Heart right ventricle (tissue), 16 donors: Measurements from ENCODE around the gene TNS3. TPM values are rescaled to one million over a fixed set of nuclear protein-coding genes. Genes with fewer than 3 reads are reported as not detected.

Source experiments
- ATAC-seq, 8 donors: fragments of 200-7000 bp; cut with Tn5 transposase; one replicate each; pipeline ENCODE4 v1.9.1; 2020; ENCODE audit warnings: mild to moderate bottlenecking in 8 of 8, moderate library complexity in 8 of 8, moderate number of reproducible peaks in 1 of 8
- DNase-seq, 2 donors: peaks; one replicate each; pipeline ENCODE4 v3.0.0-alpha.2; 2020
- H3K27ac ChIP-seq, 10 donors: fragments of 200-600 bp; sonication (generic) in 2 of 10; one replicate each; pipeline versions ENCODE4 v1.5.0 to v1.8.0; 2020 to 2022; ENCODE audit warnings: mild to moderate bottlenecking in 3 of 10
- H3K27me3 ChIP-seq, 7 donors: fragments of 200-600 bp; one replicate each; pipeline ENCODE4 v1.8.0; 2021 to 2022; ENCODE audit warnings: mild to moderate bottlenecking in 2 of 7
- H3K36me3 ChIP-seq, 9 donors: fragments of 200-600 bp; sonication (generic) in 1 of 9; one replicate each; pipeline versions ENCODE4 v1.5.0 to v1.8.0; 2020 to 2022; ENCODE audit warnings: mild to moderate bottlenecking in 2 of 9
- H3K4me1 ChIP-seq, 9 donors: fragments of 200-600 bp; sonication (generic) in 1 of 9; one replicate each; pipeline versions ENCODE4 v1.5.0 to v1.8.0; 2020 to 2022; ENCODE audit warnings: mild to moderate bottlenecking in 4 of 9
- H3K4me3 ChIP-seq, 10 donors: fragments of 200-600 bp; sonication (generic) in 2 of 10; one replicate each; pipeline versions ENCODE4 v1.5.0 to v1.8.0; 2020 to 2022; ENCODE audit warnings: mild to moderate bottlenecking in 7 of 10, moderate library complexity in 2 of 10
- H3K9me3 ChIP-seq, 11 donors: fragments of 200-600 bp in 10 of 11; sonication (generic) in 2 of 11; one replicate each; pipeline versions ENCODE4 v1.5.0 to v1.8.0; 2013 to 2022; ENCODE audit warnings: mild to moderate bottlenecking in 2 of 11, control low read depth in 1 of 11, moderate library complexity in 1 of 11
- CTCF ChIP-seq, 9 donors: fragments of 200-600 bp; sonication (generic) in 2 of 9; IDR thresholded peaks; one replicate each; pipeline versions ENCODE4 v1.5.0 to v1.8.0; 2021 to 2022; ENCODE audit warnings: antibody characterized with exemption in 9 of 9, mild to moderate bottlenecking in 5 of 9, moderate library complexity in 1 of 9
- WGBS, 2 donors: extraction: QIAGEN DNeasy Blood & Tissue Kit; methylation state at CpG; one replicate each; pipeline ENCODE4 v1.1.7; 2013; ENCODE audit warnings: inconsistent platforms in 1 of 2; 5-methylcytosine and 5-hydroxymethylcytosine counted together
- intact Hi-C, 10 donors: fragments of 100-400 bp; cut with DNase I; formaldehyde crosslinking; loops; one replicate each; pipeline versions ENCODE4 v1.11.1 to v1.14.2; 2022
- polyA plus RNA-seq, 2 donors: library from polyadenylated mRNA; stranded (reverse); fragments of 200-250 nt; gene quantifications; one replicate each; pipeline ENCODE4 v1.2.3, GENCODE V29; 2013
- total RNA-seq, 10 donors: library from RNA; stranded (reverse); fragmentation: NEBNext Ultra II Directional in 3 of 10; extraction: Animal tissue kit (Norgen Biotek cat#: 25700) in 3 of 10; gene quantifications; one replicate each; pipeline versions ENCODE4 v1.2.1 to v1.2.4, GENCODE V29; 2021 to 2023
- donor health status: Arrhythmogenic right ventricular cardiomyopathy.
- donor health status: ischemic (EF 13 %, LVEDD 7.1; RV severe dilation, severe dysfunction).
- donor health status: healthy with polysubstance abuse.
- donor health status: DM: no; HTN: yes; CAD: no.
- donor health status: DM: no; HTN: no; CAD: no.
- donor health status: ischemic (EF 25% LVEDD 6.9; RV normal size, moderate dysfunction).
- donor health status: ischemic (EF 25% LVEDD 5.7; RV mildly dilated, moderate dysfunction).
- donor health status: healthy.
- donor health status: DM: yes; HTN: yes; CAD: no.
- donor health status: Ischemic cardiomyopathy.
- donor health status: ischemic (EF 35%, LVEDD 5.7; RV mildly dilated, moderate dysfunction).
- donor health status: nonischemic (EF 11% LVEDD 7.7; RV severe dilation, severe dysfunction).
- donor health status: DM: yes; HTN: yes; CAD: no.
- donor health status: PGD.
- donor health status: ischemic (EF 29% LVEDD 5.4; RV normal size, mild dysfunction).
- donor health status: nonischemic (EF 23%, LVEDD 6.1; RV moderate dilation, normal function).

Gene TNS3
- total and polyA plus RNA-seq, 12 donors, result 6.7 to 74.2 (median 34.0) TPM

DNA sequence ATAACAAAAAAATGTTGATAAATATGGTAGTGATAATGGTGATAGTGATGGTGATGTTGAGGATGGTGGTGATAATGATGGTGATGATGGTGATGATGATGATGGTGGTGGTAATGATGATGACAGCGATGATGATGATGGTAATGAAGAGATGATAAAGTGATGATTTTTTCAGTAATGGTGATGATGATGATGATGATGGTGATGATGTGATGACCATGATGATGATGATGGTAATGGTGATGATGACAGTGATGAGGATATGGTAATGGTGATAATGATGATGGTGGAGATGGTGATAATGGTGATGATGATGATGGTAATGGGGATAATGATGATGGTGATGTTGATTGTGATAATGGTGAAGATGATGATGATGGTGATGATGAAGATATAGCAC is 321.6 kb downstream of the TNS3 start:
- ATAC-seq (no peak), DNase-seq (no peak)
- H3K27ac ChIP-seq, result no peak overlapping the region
- no peak overlapping the region for H3K4me3 ChIP-seq
- 97 to 100% methylated on average over 1 of the region's 1 CpG for WGBS, 2 donors
- H3K9me3 ChIP-seq, result no peaks in the 10 kb centered on the region
- intact Hi-C loops, result loop anchor here in 4 of 10 donors (10.0 kb wide), 3 partner anchors 135 to 325 kb away; partner anchors contain the start of gene TNS3 (in 1 of the 4)
- H3K36me3 ChIP-seq, result no peaks in the 10 kb centered on the region
- TF ChIP-seq CTCF (IDR thresholded peaks at IDR 0.05), result no peak
- H3K27me3 ChIP-seq, result no peaks in the 10 kb centered on the region
- H3K4me1 ChIP-seq, result no peaks in the 10 kb centered on the region

GRCh38 chr7:47259682-47260081 is 322.2 kb downstream of the TNS3 start:
- H3K9me3 ChIP-seq, result no peaks in the 10 kb centered on the region
- DNase-seq, result no peak
- H3K27me3 ChIP-seq, result no peaks in the 10 kb centered on the region
- H3K4me3 ChIP-seq, result no peak overlapping the region
- 91 to 95% methylated on average over 2 of the region's 2 CpGs for WGBS, 2 donors
- no peak for TF ChIP-seq CTCF (IDR thresholded peaks at IDR 0.05)
- H3K36me3 ChIP-seq, result no peaks in the 10 kb centered on the region
- H3K27ac ChIP-seq, result no peak overlapping the region
- H3K4me1 ChIP-seq, result peaks cover 0 to 5% (median 4%) of the 10 kb centered on the region in 9 donors
- no peak for ATAC-seq
- intact Hi-C loops, result loop anchor here in 6 of 10 donors (10.0 kb wide), 8 partner anchors 75 to 1365 kb away; partner anchors contain the start of gene TNS3 (in 1 of the 6)

- intact Hi-C loops, result loop anchor here in 5 of 10 donors (10.0 kb wide), 5 partner anchors 74 to 1364 kb away; no protein-coding TSS in a partner anchor
- no peak for TF ChIP-seq CTCF (IDR thresholded peaks at IDR 0.05)
- Histone ChIP-seq H3K4me3 (no peak overlapping the region), H3K27me3 (no peaks in the 10 kb centered on the region), H3K27ac (no peak overlapping the region), H3K36me3 (no peaks in the 10 kb centered on the region), H3K9me3 (no peaks in the 10 kb centered on the region), H3K4me1 (peaks cover 2 to 11% (median 10%) of the 10 kb centered on the region in 9 donors)
- no peak for ATAC-seq
- DNase-seq, result no peak
- WGBS, 2 donors, result 99 to 100% methylated on average over 2 of the region's 2 CpGs
Observed at GRCh38 chr7:47258798-47259197, 323.1 kb downstream of the TNS3 start.

DNA sequence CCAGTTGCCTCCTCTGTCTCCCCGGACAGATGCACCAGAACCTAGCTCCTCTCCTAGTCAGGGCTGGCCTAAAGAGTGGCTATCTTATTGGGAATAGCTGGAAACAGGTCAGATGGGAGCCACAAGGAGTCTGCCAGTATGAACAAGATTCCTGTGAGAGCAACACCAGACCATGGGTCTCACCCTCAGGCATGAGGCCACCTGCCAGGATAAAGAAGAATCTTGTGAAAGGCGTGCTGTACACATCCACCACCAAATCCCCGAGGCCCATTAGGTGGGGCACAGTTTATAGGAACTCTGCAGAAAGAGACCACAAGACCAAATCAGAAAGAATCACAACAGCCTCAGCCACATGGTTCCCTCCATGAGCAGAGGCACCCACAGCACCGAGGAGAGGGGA is 325.9 kb downstream of the TNS3 start:
- no peaks in the 10 kb centered on the region for H3K36me3 ChIP-seq
- intact Hi-C loops, result loop anchor here in 5 of 10 donors (10.0 kb wide), 5 partner anchors 71 to 1361 kb away; no protein-coding TSS in a partner anchor
- peaks cover 0 to 4% (median 0%) of the 10 kb centered on the region in 11 donors for H3K9me3 ChIP-seq
- peaks cover 2 to 17% (median 15%) of the 10 kb centered on the region in 9 donors for H3K4me1 ChIP-seq
- no peaks in the 10 kb centered on the region for H3K27me3 ChIP-seq
- DNase-seq (no peak), ATAC-seq (no peak)
- no peak for TF ChIP-seq CTCF (IDR thresholded peaks at IDR 0.05)
- H3K4me3 ChIP-seq, result no peak overlapping the region
- H3K27ac ChIP-seq, result no peak overlapping the region
- 64 to 76% methylated on average over 4 of the region's 4 CpGs for WGBS, 2 donors
